AG20443 (cell line): ENCODE measurements around the gene ING5.

ENCODE experiments used
- DNase-seq: peaks from one replicate; pipeline ENCODE4 v3.0.0; 2012; ENCODE audit warnings: low spot score, mixed read lengths

The ING5 gene

DNA sequence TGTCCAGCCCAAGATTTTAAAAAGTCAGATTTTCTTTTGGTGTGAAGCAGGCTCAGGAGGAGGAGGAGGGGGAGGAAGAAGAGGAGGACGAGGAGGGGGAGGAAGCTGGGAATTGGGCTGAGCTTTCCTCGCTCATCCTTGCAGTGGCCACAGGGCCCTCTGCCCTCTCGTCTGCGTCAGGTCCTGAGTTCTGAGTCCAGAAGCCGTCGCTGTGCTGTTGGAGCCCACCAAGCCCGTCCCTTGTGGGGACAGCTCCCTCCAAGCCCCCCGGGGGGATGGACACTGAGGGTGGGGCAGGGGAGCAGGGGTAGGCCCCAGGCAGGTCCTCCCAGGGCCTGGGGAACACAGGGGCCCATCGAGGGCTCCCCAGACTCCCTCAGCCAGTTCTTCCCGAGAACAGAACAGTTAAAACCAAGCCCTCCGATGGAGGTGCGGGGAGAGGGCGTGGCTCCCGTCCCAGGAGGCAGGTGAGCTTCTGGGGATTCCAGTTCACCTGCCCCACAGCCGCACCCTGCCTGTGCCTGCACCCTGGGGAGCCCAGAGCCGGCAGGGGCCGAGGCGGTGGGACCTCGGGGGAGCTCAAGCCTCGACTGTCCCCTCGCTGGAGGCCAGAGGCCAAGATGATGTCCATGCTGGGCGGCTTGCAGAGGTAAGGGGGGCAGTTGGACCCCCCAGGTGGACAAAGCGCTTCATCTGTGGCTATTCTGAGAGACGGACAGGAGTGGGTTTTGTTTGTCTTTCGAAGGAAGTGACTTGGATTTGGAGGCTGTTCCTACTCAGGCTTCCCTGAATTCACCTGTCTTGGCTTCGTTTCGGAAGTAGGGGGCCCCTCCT lies 74.7 kb downstream of the ING5 start, which contains the start of gene GAL3ST2:
GAL3ST2 (plus strand) TSS at position 487 of the 834 bp plus-strand sequence; CDS start at position 621, 134 bp downstream.
- DNase-seq = no peak

DNA sequence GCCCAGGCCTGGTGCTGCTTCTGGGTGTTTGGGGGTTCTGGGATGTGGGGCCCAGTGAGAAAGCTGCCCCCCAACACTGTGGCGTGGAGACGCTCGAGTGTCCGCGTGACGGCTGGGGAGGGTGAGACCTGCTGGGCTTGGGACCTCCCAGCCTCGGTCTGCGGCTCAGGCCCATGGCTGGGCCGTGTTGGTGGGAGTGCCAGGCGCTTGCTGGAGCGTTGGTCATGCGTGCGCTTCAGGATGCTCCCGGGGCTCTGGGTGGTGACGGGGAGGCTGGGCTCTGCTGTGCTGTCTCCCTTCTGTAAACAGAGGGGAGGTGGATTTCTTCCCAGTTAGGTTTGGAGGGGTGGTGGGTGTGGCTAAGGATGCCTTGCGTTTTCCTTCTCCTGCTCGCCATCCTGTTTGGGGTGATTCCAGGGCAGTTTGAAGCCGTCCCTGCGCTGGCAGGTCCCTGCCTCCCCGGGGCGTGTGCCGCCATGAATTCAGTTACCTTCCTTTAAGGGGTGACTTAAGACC lies 75.4 kb downstream of the ING5 start:
- peak; percentile 6 for DNase-seq

DNA sequence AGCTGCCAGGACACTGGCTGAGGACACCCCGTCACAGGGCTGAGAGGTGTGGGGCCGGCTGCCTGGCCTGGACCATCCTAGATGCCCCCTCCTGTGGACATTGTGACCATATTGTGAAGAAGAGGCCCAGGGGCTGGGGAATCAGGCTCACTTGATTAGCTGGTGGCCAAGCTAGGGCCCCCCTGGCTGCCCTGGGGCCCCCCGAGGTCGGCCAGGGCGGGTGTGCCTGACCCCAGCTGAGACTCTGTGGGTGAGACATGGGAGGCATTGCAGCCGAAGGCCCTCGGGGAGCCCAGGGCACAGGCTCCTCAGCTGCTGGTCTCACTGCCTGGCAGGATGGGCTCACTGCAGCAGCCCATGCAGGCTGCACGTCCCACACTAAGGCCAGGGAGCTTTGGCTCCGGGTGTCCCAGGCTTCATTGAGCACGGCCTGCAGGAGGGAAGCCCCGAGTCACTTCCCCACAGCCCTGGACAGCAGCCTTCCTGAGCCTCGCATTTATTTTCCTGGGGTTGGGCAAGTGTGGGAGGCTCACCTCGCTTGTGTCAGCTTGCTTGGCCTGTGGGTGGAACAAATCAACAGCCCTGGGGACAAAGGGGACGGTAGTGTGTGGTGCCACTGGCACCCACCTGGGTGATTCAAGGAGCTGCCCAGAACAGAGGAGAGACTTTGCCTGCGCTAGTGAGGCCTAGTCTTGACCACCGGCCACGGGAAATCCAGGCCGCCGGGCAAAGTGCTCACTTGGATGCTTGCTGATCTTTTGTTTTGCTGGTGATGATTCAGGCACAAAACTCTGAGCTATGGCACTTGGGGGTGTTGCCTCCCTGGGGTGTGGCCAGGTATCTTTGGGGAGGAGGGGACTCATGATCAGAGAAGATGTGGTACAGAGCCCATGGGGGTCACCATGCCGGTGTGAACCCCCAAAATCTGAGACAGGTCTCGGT lies 76.1 kb downstream of the ING5 start:
- peak; percentile 13 for DNase-seq
